Neural progenitor cell (in vitro differentiated cells): ENCODE results near the gene CAVIN2. TPM values are rescaled to one million over a fixed set of nuclear protein-coding genes. Genes with fewer than 3 reads are reported as not detected.

Experiments
- DNase-seq: peaks from one replicate; pipeline ENCODE4 v3.0.0-alpha.2; 2016; ENCODE audit warnings: low spot score
- H2AFZ ChIP-seq: fragments of 200-600 bp; sonication (generic); replicated peaks from 2 replicates; pipeline ENCODE4 v1.6.1; 2016; ENCODE audit warnings: antibody characterized with exemption
- H3F3A ChIP-seq: fragments of 200-600 bp; sonication (generic); 2 replicates; pipeline ENCODE4 v1.6.1; 2016; ENCODE audit warnings: antibody characterized with exemption, low read depth
- H3K27ac ChIP-seq: fragments of 200-600 bp; sonication (generic); 2 replicates; pipeline ENCODE4 v1.5.1; 2016; ENCODE audit warnings: mild to moderate bottlenecking
- H3K27me3 ChIP-seq: fragments of 200-600 bp; sonication (generic); 2 replicates; pipeline ENCODE4 v1.6.1; 2016; ENCODE audit warnings: mild to moderate bottlenecking, moderate library complexity
- H3K36me3 ChIP-seq: fragments of 200-600 bp; sonication (generic); 2 replicates; pipeline ENCODE4 v1.5.1; 2016
- H3K4me1 ChIP-seq: fragments of 200-600 bp; sonication (generic); 2 replicates; pipeline ENCODE4 v1.6.1; 2016; ENCODE audit warnings: mixed run types
- H3K4me2 ChIP-seq: fragments of 200-600 bp; sonication (generic); 2 replicates; pipeline ENCODE4 v1.6.1; 2016
- H3K4me3 ChIP-seq: fragments of 200-600 bp; sonication (generic); 2 replicates; pipeline ENCODE4 v1.5.1; 2016
- H3K79me2 ChIP-seq: fragments of 200-600 bp; sonication (generic); 2 replicates; pipeline ENCODE4 v1.6.1; 2016; ENCODE audit warnings: low read depth
- H3K9ac ChIP-seq: fragments of 200-600 bp; sonication (generic); 2 replicates; pipeline ENCODE4 v1.6.1; 2016
- H3K9me3 ChIP-seq: fragments of 200-600 bp; sonication (generic); 2 replicates; pipeline ENCODE4 v1.5.1; 2016; ENCODE audit warnings: low read depth
- H4K20me1 ChIP-seq: fragments of 200-600 bp; sonication (generic); 2 replicates; pipeline ENCODE4 v1.6.1; 2016; ENCODE audit warnings: low read depth
- H3K27ac Mint-ChIP-seq: 3 replicates; pipeline ENCODE4 v1.8.0; 2021; ENCODE audit warnings: mixed read lengths
- H3K27me3 Mint-ChIP-seq: 2 replicates; pipeline ENCODE4 v1.8.0; 2022; ENCODE audit warnings: low read depth, mild to moderate bottlenecking, inconsistent platforms, moderate library complexity, mixed read lengths; ENCODE audit not compliant: insufficient read depth
- H3K36me3 Mint-ChIP-seq: 3 replicates; pipeline ENCODE4 v1.8.0; 2021; ENCODE audit warnings: mixed read lengths
- H3K4me1 Mint-ChIP-seq: 3 replicates; pipeline ENCODE4 v1.8.0; 2021; ENCODE audit warnings: mixed read lengths
- H3K4me3 Mint-ChIP-seq: 3 replicates; pipeline ENCODE4 v1.8.0; 2021; ENCODE audit warnings: mild to moderate bottlenecking, moderate library complexity, mixed read lengths
- H3K9me3 Mint-ChIP-seq: 3 replicates; pipeline ENCODE4 v1.8.0; 2020; ENCODE audit warnings: mixed read lengths
- CTCF ChIP-seq: fragments of 200-600 bp; sonication (generic); IDR thresholded peaks from 2 replicates; pipeline ENCODE4 v1.5.1; 2017; ENCODE audit warnings: antibody characterized with exemption, mild to moderate bottlenecking
- EZH2 ChIP-seq: fragments of 200-600 bp; sonication (generic); IDR thresholded peaks from 2 replicates; pipeline ENCODE4 v1.6.1; 2017; ENCODE audit warnings: antibody characterized with exemption, mild to moderate bottlenecking, moderate library complexity
- EZH2phosphoT487 ChIP-seq: fragments of 200-600 bp; sonication (generic); IDR thresholded peaks from 2 replicates; pipeline ENCODE4 v1.6.1; 2017; ENCODE audit warnings: antibody characterized with exemption
- total RNA-seq: library from RNA; depleted of rRNA; stranded (reverse); fragments of >200 nt; gene quantifications from 2 replicates; pipeline ENCODE4 v1.2.3, GENCODE V29; 2015; ENCODE audit warnings: low replicate concordance

The CAVIN2 gene
- total RNA-seq, 1 donor from 2014 or later = not detected

- DNase-seq = no peak
- peaks cover 30% of the 10 kb centered on the region for H3K4me1 Mint-ChIP-seq
- Histone ChIP-seq H3K79me2 (no peaks in the 10 kb centered on the region), H3F3A (no peaks in the 10 kb centered on the region), H3K27ac (no peak overlapping the region), H3K9me3 (no peaks in the 10 kb centered on the region), H3K4me2 (no peak overlapping the region), H3K27me3 (no peaks in the 10 kb centered on the region), H3K4me1 (peaks cover 12% of the 10 kb centered on the region), H3K9ac (no peak overlapping the region), H2AFZ (no peak overlapping the region), H4K20me1 (no peaks in the 10 kb centered on the region), H3K36me3 (no peaks in the 10 kb centered on the region), H3K4me3 (no peak overlapping the region)
- TF ChIP-seq CTCF (no peak), EZH2phosphoT487 (no peak), EZH2 (no peak)
- no peak overlapping the region for H3K27ac Mint-ChIP-seq
- H3K27me3 Mint-ChIP-seq = no peaks in the 10 kb centered on the region
- no peaks in the 10 kb centered on the region for H3K36me3 Mint-ChIP-seq
- H3K9me3 Mint-ChIP-seq = no peaks in the 10 kb centered on the region
- H3K4me3 Mint-ChIP-seq = no peak overlapping the region
These were observed 893 bp downstream of the CAVIN2 start for GRCh38 chr2:191845876-191846514.

- Histone ChIP-seq H3K4me1 (peaks cover 12% of the 10 kb centered on the region), H2AFZ (peak overlapping the region; percentile 83), H3K4me2 (peak overlapping the region; percentile 31), H3F3A (no peaks in the 10 kb centered on the region), H4K20me1 (no peaks in the 10 kb centered on the region), H3K79me2 (no peaks in the 10 kb centered on the region), H3K9me3 (no peaks in the 10 kb centered on the region), H3K36me3 (no peaks in the 10 kb centered on the region), H3K27ac (no peak overlapping the region), H3K27me3 (no peaks in the 10 kb centered on the region), H3K9ac (no peak overlapping the region), H3K4me3 (no peak overlapping the region)
- Mint-ChIP-seq H3K4me3 (no peak overlapping the region), H3K4me1 (peaks cover 30% of the 10 kb centered on the region), H3K36me3 (no peaks in the 10 kb centered on the region), H3K9me3 (no peaks in the 10 kb centered on the region), H3K27me3 (no peaks in the 10 kb centered on the region), H3K27ac (no peak overlapping the region)
- peak; percentile 44 for DNase-seq
- no peak for TF ChIP-seq EZH2phosphoT487
- TF ChIP-seq CTCF = no peak
- no peak for TF ChIP-seq EZH2
These were observed 1.6 kb downstream of the CAVIN2 start for GRCh38 chr2:191845248-191845715.

GRCh38 chr2:191844706-191845105, 2.2 kb downstream of the CAVIN2 start:
- no peak overlapping the region for H3K4me3 ChIP-seq
- no peaks in the 10 kb centered on the region for H3F3A ChIP-seq
- TF ChIP-seq EZH2 (no peak), EZH2phosphoT487 (no peak), CTCF (no peak)
- H3K9me3 ChIP-seq = no peaks in the 10 kb centered on the region
- peaks cover 12% of the 10 kb centered on the region for H3K4me1 ChIP-seq
- H4K20me1 ChIP-seq = no peaks in the 10 kb centered on the region
- H2AFZ ChIP-seq = peak overlapping the region; percentile 83
- H3K79me2 ChIP-seq = no peaks in the 10 kb centered on the region
- Mint-ChIP-seq H3K9me3 (no peaks in the 10 kb centered on the region), H3K4me1 (peaks cover 30% of the 10 kb centered on the region), H3K27me3 (no peaks in the 10 kb centered on the region), H3K27ac (no peak overlapping the region), H3K36me3 (no peaks in the 10 kb centered on the region), H3K4me3 (no peak overlapping the region)
- H3K9ac ChIP-seq = no peak overlapping the region
- H3K27me3 ChIP-seq = no peaks in the 10 kb centered on the region
- H3K36me3 ChIP-seq = no peaks in the 10 kb centered on the region
- H3K4me2 ChIP-seq = peak overlapping the region; percentile 31
- no peak for DNase-seq
- no peak overlapping the region for H3K27ac ChIP-seq
